ENCODE data around the gene MBNL1.

MBNL1 gene

GRCh38 chr3:152355744-152356665 is 87.3 kb downstream of the MBNL1 start:
- no peak for TF ChIP-seq CTCF (IDR thresholded peaks at IDR 0.05)
- DNase-seq: no peak
- Mint-ChIP-seq H3K9me3 (no peaks in the 10 kb centered on the region), H3K27ac (no peak overlapping the region), H3K27me3 (ENCODE audit: low read depth, poor library complexity) (no peaks in the 10 kb centered on the region), H3K4me3 (no peak overlapping the region), H3K4me1 (peaks cover 10% of the 10 kb centered on the region), H3K36me3 (ENCODE audit: low read depth) (no peaks in the 10 kb centered on the region)

GRCh38 chr3:152356870-152357276 is 88.1 kb downstream of the MBNL1 start:
- Mint-ChIP-seq H3K27ac (no peak overlapping the region), H3K36me3 (ENCODE audit: low read depth) (no peaks in the 10 kb centered on the region), H3K4me3 (no peak overlapping the region), H3K9me3 (no peaks in the 10 kb centered on the region), H3K27me3 (ENCODE audit: low read depth, poor library complexity) (no peaks in the 10 kb centered on the region), H3K4me1 (peaks cover 10% of the 10 kb centered on the region)
- DNase-seq: no peak
- no peak for TF ChIP-seq CTCF (IDR thresholded peaks at IDR 0.05)

GRCh38 chr3:152357587-152357986 is 88.9 kb downstream of the MBNL1 start:
- H3K9me3 Mint-ChIP-seq: no peaks in the 10 kb centered on the region
- no peak overlapping the region for H3K4me3 Mint-ChIP-seq
- H3K27ac Mint-ChIP-seq: peak overlapping the region; percentile 36
- H3K27me3 Mint-ChIP-seq (ENCODE audit: low read depth, poor library complexity): no peaks in the 10 kb centered on the region
- no peak for TF ChIP-seq CTCF (IDR thresholded peaks at IDR 0.05)
- H3K4me1 Mint-ChIP-seq: peaks cover 10% of the 10 kb centered on the region
- no peak for DNase-seq
- no peaks in the 10 kb centered on the region for H3K36me3 Mint-ChIP-seq (ENCODE audit: low read depth)

- H3K4me1 Mint-ChIP-seq: peaks cover 10% of the 10 kb centered on the region
- H3K36me3 Mint-ChIP-seq (ENCODE audit: low read depth): no peaks in the 10 kb centered on the region
Measured at GRCh38 chr3:152359385-152360248, 90.9 kb downstream of the MBNL1 start.

GRCh38 chr3:152360302-152360701 is 91.6 kb downstream of the MBNL1 start:
- Mint-ChIP-seq H3K4me3 (no peak overlapping the region), H3K4me1 (peaks cover 10% of the 10 kb centered on the region), H3K27ac (no peak overlapping the region), H3K36me3 (ENCODE audit: low read depth) (no peaks in the 10 kb centered on the region), H3K9me3 (no peaks in the 10 kb centered on the region), H3K27me3 (ENCODE audit: low read depth, poor library complexity) (no peaks in the 10 kb centered on the region)
- no peak for TF ChIP-seq CTCF (IDR thresholded peaks at IDR 0.05)
- DNase-seq: no peak

More at GRCh38 chr3:152359385-152360248, 90.9 kb downstream of the MBNL1 start:
- Mint-ChIP-seq H3K27ac (no peak overlapping the region), H3K9me3 (no peaks in the 10 kb centered on the region), H3K27me3 (ENCODE audit: low read depth, poor library complexity) (no peaks in the 10 kb centered on the region), H3K4me3 (no peak overlapping the region)
- TF ChIP-seq CTCF (IDR thresholded peaks at IDR 0.05): no peak
- no peak for DNase-seq

All from nephron progenitor cell (in vitro differentiated cells).